ENCODE results near the gene ACLY.
"Not testable (repeated sequence)": the region's sequence is repeated elsewhere in the genome, so short reads cannot be mapped to it uniquely, and the experiment has no call there.

ACLY gene

GRCh38 chr17:41912925-41913324 is 5.8 kb downstream of the ACLY start:
- no peak for DNase-seq (ENCODE audit: low read depth in 1 of 2, low spot score in 1 of 2)

GRCh38 chr17:41910701-41911391 is 7.9 kb downstream of the ACLY start:
- DNase-seq (ENCODE audit: low read depth in 1 of 2, low spot score in 1 of 2): no peak

GRCh38 chr17:41909088-41909487 is 9.7 kb downstream of the ACLY start:
- DNase-seq (ENCODE audit: low read depth in 1 of 2, low spot score in 1 of 2): no peak

- no peak for DNase-seq (ENCODE audit: low read depth in 1 of 2, low spot score in 1 of 2)
These were observed 10.9 kb downstream of the ACLY start for GRCh38 chr17:41907633-41908539.

- DNase-seq (ENCODE audit: low read depth in 1 of 2, low spot score in 1 of 2): no peak
These were observed 11.6 kb downstream of the ACLY start for GRCh38 chr17:41907185-41907556.

GRCh38 chr17:41906465-41907184 is 12.1 kb downstream of the ACLY start:
- DNase-seq (ENCODE audit: low read depth in 1 of 2, low spot score in 1 of 2): no peak

- DNase-seq (ENCODE audit: low read depth in 1 of 2, low spot score in 1 of 2): no peak
These were observed 13.6 kb downstream of the ACLY start for GRCh38 chr17:41905172-41905571.

- DNase-seq (ENCODE audit: low read depth in 1 of 2, low spot score in 1 of 2): no peak
These were observed 14.4 kb downstream of the ACLY start for GRCh38 chr17:41904242-41904841.

- DNase-seq (ENCODE audit: low read depth in 1 of 2, low spot score in 1 of 2): no peak
These were observed 17.1 kb downstream of the ACLY start for GRCh38 chr17:41901646-41902045.

- DNase-seq (ENCODE audit: low read depth in 1 of 2, low spot score in 1 of 2): no peak
These were observed 22.0 kb downstream of the ACLY start for GRCh38 chr17:41896726-41897125.

- no peak for DNase-seq (ENCODE audit: low read depth in 1 of 2, low spot score in 1 of 2)
These were observed 23.1 kb downstream of the ACLY start for GRCh38 chr17:41895617-41896016.

GRCh38 chr17:41894791-41895331 is 23.9 kb downstream of the ACLY start:
- no peak for DNase-seq (ENCODE audit: low read depth in 1 of 2, low spot score in 1 of 2)

- no peak for DNase-seq (ENCODE audit: low read depth in 1 of 2, low spot score in 1 of 2)
These were observed 25.4 kb downstream of the ACLY start for GRCh38 chr17:41893384-41893783.

GRCh38 chr17:41892021-41892376 is 26.8 kb downstream of the ACLY start:
- DNase-seq (ENCODE audit: low read depth in 1 of 2, low spot score in 1 of 2): no peak

GRCh38 chr17:41891135-41892020 is 27.4 kb downstream of the ACLY start:
- DNase-seq (ENCODE audit: low read depth in 1 of 2, low spot score in 1 of 2): no peak

- DNase-seq (ENCODE audit: low read depth in 1 of 2, low spot score in 1 of 2): no peak
These were observed 30.3 kb downstream of the ACLY start for GRCh38 chr17:41888332-41888965.

GRCh38 chr17:41885733-41886132 is 33.0 kb downstream of the ACLY start:
- DNase-seq (ENCODE audit: low read depth in 1 of 2, low spot score in 1 of 2): no peak

GRCh38 chr17:41882756-41883155 is 36.0 kb downstream of the ACLY start:
- DNase-seq (ENCODE audit: low read depth in 1 of 2, low spot score in 1 of 2): no peak

GRCh38 chr17:41880130-41880529 is 38.6 kb downstream of the ACLY start:
- no peak for DNase-seq (ENCODE audit: low read depth in 1 of 2, low spot score in 1 of 2)

GRCh38 chr17:41874293-41874670 is 44.5 kb downstream of the ACLY start:
- DNase-seq (ENCODE audit: low read depth in 1 of 2, low spot score in 1 of 2): not testable (repeated sequence)
